NCI-H446 (cell line): ENCODE measurements around the gene ZNF558.
"Not testable (repeated sequence)": the region's sequence is repeated elsewhere in the genome, so short reads cannot be mapped to it uniquely, and the experiment has no call there.

Source experiments
- DNase-seq, 2 experiments: peaks; one replicate each; lab custom pipeline; 2025; lab: John Stamatoyannopoulos, UW

The ZNF558 gene

DNA sequence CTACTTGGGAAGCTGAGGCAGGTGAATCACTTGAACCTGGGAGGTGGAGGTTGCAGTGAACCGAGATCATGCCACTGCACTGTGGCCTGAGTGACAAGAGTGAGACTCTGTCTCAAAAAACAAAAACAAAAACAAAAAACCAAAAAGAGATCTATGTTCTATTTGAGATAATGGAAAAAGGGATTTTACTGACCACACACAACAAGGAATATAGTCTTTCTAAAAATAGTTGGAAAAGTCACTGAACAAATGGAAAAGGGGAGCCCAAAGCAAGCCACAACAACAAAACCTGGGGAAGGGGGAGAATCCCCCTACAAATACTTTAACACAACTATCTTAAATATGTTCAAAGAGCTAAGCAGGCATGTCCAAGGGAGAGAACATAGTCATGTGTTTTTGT lies 37.3 kb downstream of the ZNF558 start:
- DNase-seq: no peak

DNA sequence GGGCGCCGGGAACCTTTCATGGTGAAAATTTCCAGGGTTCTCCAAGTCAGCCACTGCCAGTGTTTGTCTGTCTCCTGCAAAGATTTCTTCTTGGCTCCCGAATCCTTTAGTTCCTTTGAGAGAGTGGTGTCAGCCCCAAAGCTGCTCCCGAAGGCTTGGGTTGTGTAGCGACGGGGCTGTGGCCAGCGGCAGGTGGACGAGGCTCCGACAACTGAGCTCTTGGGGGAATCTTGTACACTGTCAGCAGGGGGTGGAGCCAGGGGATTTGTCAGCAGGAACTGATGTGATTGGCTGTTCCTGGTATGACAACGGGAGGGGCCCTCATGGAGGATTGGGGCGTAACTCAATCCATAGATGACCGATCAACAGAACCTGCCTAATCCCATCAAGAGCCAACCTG lies 58.5 kb downstream of the ZNF558 start:
- not testable (repeated sequence) for DNase-seq

DNA sequence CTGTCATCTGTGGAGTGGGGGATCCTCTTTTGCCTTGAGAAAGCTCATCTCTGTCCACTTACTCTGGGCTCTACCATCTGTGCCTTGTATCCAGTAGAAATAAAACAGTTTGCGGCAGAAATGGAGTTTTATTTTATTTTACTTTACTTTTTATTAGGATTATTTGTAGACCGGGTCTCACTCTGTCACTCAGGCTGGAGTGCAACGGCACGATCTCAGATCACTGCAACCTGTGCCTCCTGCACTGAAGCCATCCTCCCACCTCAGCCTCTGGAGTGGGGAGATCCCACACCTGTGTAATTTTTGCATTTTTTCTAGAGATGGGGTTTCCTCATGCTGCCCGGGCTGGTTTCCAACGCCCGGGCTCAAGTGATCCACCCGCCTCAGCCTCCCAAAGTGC lies 62.8 kb downstream of the ZNF558 start:
- not testable (repeated sequence) for DNase-seq

DNA sequence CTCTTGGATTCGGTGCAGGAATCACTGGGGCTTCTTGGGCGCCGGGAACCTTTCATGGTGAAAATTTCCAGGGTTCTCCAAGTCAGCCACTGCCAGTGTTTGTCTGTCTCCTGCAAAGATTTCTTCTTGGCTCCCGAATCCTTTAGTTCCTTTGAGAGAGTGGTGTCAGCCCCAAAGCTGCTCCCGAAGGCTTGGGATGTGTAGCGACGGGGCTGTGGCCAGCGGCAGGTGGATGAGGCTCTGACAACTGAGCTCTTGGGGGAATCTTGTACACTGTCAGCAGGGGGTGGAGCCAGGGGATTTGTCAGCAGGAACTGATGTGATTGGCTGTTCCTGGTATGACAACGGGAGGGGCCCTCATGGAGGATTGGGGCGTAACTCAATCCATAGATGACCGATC lies 64.8 kb downstream of the ZNF558 start:
- DNase-seq: not testable (repeated sequence)
